A549 (cell line): ENCODE data around the gene WASHC3. TPM values are rescaled to one million over a fixed set of nuclear protein-coding genes. Genes with fewer than 3 reads are reported as not detected.

Experiments used
- ATAC-seq, 2 experiments: fragments of 200-7000 bp in 1 of 2; fragments of >200 bp in 1 of 2; cut with Nextera tagmentation in 1 of 2; cut with Tn5 transposase in 1 of 2; 3 replicates each; pipeline versions ENCODE4 v1.8.0 to v1.9.1; 2018 to 2020; ENCODE audit warnings: mild to moderate bottlenecking in 1 of 2, moderate library complexity in 1 of 2
- CTCF ChIA-PET: fragments of 300-600 bp; sonication (Branson Sonifier 250); formaldehyde crosslinking; extraction: SDS; loops from one replicate; lab custom pipeline; 2021; ENCODE audit warnings: antibody characterized with exemption, inconsistent platforms; lab: Yijun Ruan, JAX
- POLR2A ChIA-PET: fragments of 350-600 bp; formaldehyde crosslinking; extraction: SDS; loops from one replicate; lab custom pipeline; 2021; ENCODE audit warnings: antibody characterized with exemption, inconsistent platforms; lab: Yijun Ruan, JAX
- DNase-seq, 2 experiments: peaks; one replicate each; pipeline versions ENCODE4 v3.0.0 to v3.0.0-alpha.2; 2011 to 2016; ENCODE audit warnings: low read depth in 1 of 2, low spot score in 1 of 2
- FAIRE-seq: peaks from 2 replicates; lab custom pipeline; 2011; peaks lifted over from hg19 to GRCh38; lab: Jason Lieb, UNC
- H3K27ac ChIP-seq, 2 experiments: fragments of >200 bp; sonication (Bioruptor Twin); formaldehyde crosslinking; 3 replicates each; pipeline ENCODE4 v1.5.1; 2016 to 2017
- H3K4me1 ChIP-seq: fragments of >200 bp; sonication (Bioruptor Twin); formaldehyde crosslinking; 3 replicates; pipeline ENCODE4 v1.6.1; 2016
- H3K4me2 ChIP-seq: fragments of >200 bp; sonication (Bioruptor Twin); formaldehyde crosslinking; 3 replicates; pipeline ENCODE4 v1.6.1; 2016
- H3K4me3 ChIP-seq: fragments of >200 bp; sonication (Bioruptor Twin); formaldehyde crosslinking; 3 replicates; pipeline ENCODE4 v1.5.1; 2016
- H3K9me3 ChIP-seq: fragments of >200 bp; sonication (Bioruptor Twin); formaldehyde crosslinking; 3 replicates; pipeline ENCODE4 v1.6.1; 2016
- CBX2 ChIP-seq: fragments of 200-600 bp; sonication (generic); IDR thresholded peaks from 2 replicates; pipeline ENCODE4 v1.6.1; 2016; ENCODE audit warnings: low read depth, mild to moderate bottlenecking, borderline replicate concordance
- CHD2 ChIP-seq: fragments of 150-350 bp; IDR thresholded peaks from 2 replicates; pipeline ENCODE4 v1.6.1; 2014; ENCODE audit warnings: low read length; ENCODE audit not compliant: partially characterized antibody
- CHD4 ChIP-seq: fragments of 200-600 bp; sonication (generic); IDR thresholded peaks from 2 replicates; pipeline ENCODE4 v1.6.1; 2016; ENCODE audit warnings: antibody characterized with exemption, mild to moderate bottlenecking, borderline replicate concordance
- EHF ChIP-seq: fragments of 250-450 bp; sonication (Bioruptor Pico); IDR thresholded peaks from 2 replicates; pipeline ENCODE4 v1.5.0; 2020; ENCODE audit warnings: mild to moderate bottlenecking
- EHMT2 ChIP-seq: fragments of 200-600 bp; sonication (generic); IDR thresholded peaks from 2 replicates; pipeline ENCODE4 v1.6.1; 2016; ENCODE audit warnings: antibody characterized with exemption, low read depth, mild to moderate bottlenecking, moderate library complexity
- EP300 ChIP-seq, 2 experiments: fragments of >200 bp; sonication (Bioruptor Twin); formaldehyde crosslinking; IDR thresholded peaks; 2 replicates in 1 of 2; 3 replicates in 1 of 2; pipeline ENCODE4 v1.6.1; 2016 to 2017
- ESRRA ChIP-seq: fragments of 150-350 bp; IDR thresholded peaks from 2 replicates; pipeline ENCODE4 v1.6.1; 2014; ENCODE audit warnings: mild to moderate bottlenecking, low read length, borderline replicate concordance
- FOSB ChIP-seq: fragments of 250-450 bp; sonication (Bioruptor Pico); IDR thresholded peaks from 2 replicates; pipeline ENCODE4 v1.5.0; 2020; ENCODE audit warnings: mild to moderate bottlenecking, moderate library complexity
- JUNB ChIP-seq: fragments of >200 bp; sonication (Bioruptor Twin); formaldehyde crosslinking; IDR thresholded peaks from 2 replicates; pipeline ENCODE4 v1.6.1; 2016
- MAFK ChIP-seq: fragments of 450-650 bp; IDR thresholded peaks from 2 replicates; pipeline ENCODE4 v1.6.1; 2014; ENCODE audit not compliant: partially characterized antibody
- NPAS2 ChIP-seq: fragments of 250-450 bp; sonication (Bioruptor Pico); IDR thresholded peaks from 2 replicates; pipeline ENCODE4 v1.8.0; 2022; ENCODE audit warnings: mild to moderate bottlenecking, moderate library complexity, borderline replicate concordance
- PHF8 ChIP-seq: fragments of 200-600 bp; sonication (generic); IDR thresholded peaks from 2 replicates; pipeline ENCODE4 v1.6.1; 2016; ENCODE audit warnings: low read depth, mild to moderate bottlenecking, antibody characterized with exemption, moderate library complexity, borderline replicate concordance
- RAD21 ChIP-seq, 2 experiments: fragments of >200 bp in 1 of 2; sonication (Bioruptor Twin) in 1 of 2; formaldehyde crosslinking in 1 of 2; IDR thresholded peaks in 1 of 2; conservative IDR thresholded peaks in 1 of 2; 2 replicates in 1 of 2; 3 replicates in 1 of 2; pipeline ENCODE4 v1.6.1; 2012 to 2018; ENCODE audit warnings: inconsistent platforms in 1 of 2
- RARB ChIP-seq: fragments of 250-450 bp; sonication (Bioruptor Pico); IDR thresholded peaks from 2 replicates; pipeline ENCODE4 v1.8.0; 2021; ENCODE audit warnings: mild to moderate bottlenecking, moderate library complexity
- RCOR1 ChIP-seq: fragments of 150-350 bp; IDR thresholded peaks from 2 replicates; pipeline ENCODE4 v1.6.1; 2014; ENCODE audit warnings: antibody characterized with exemption, low read length, low read depth
- ZFP36 ChIP-seq: fragments of 450-650 bp; IDR thresholded peaks from 2 replicates; pipeline ENCODE4 v1.6.1; 2014; ENCODE audit warnings: borderline replicate concordance; ENCODE audit not compliant: partially characterized antibody
- ZNF302 ChIP-seq: fragments of 250-450 bp; sonication (Bioruptor Pico); IDR thresholded peaks from 2 replicates; pipeline ENCODE4 v1.9.0; 2021; ENCODE audit warnings: inconsistent platforms, mild to moderate bottlenecking, moderate library complexity
- ZSCAN20 ChIP-seq: fragments of 250-450 bp; sonication (Bioruptor Pico); IDR thresholded peaks from 2 replicates; pipeline ENCODE4 v1.8.0; 2022; ENCODE audit warnings: mild to moderate bottlenecking, moderate library complexity
- WGBS: methylation state at CpG from one replicate; pipeline ENCODE4 v1.1.6; 2017; ENCODE audit errors: missing lambda C conversion rate; 5-methylcytosine and 5-hydroxymethylcytosine counted together
- polyA plus RNA-seq, 4 experiments: library from polyadenylated mRNA; depleted of rRNA in 3 of 4; stranded (reverse); fragments of >200 nt; fragmentation: RNase III in 1 of 4; extraction: RNeasy Plus Mini Kit Qiagen cat#74134 plus additional on column Dnase treatment in 1 of 4; gene quantifications; 2 replicates in 3 of 4; 3 replicates in 1 of 4; pipeline ENCODE4 v1.2.3, GENCODE V29; 2011 to 2017
- TF ChIP-seq, protein P1 (sequence below): fragments of 200-600 bp; sonication (generic); IDR thresholded peaks from 2 replicates; pipeline ENCODE4 v1.6.1; 2016; ENCODE audit warnings: antibody characterized with exemption, mild to moderate bottlenecking, moderate library complexity

Gene WASHC3
- polyA plus RNA-seq, 2 of the 4 experiments (the other 2 are of a cell fraction) = 39.1 to 54.9 TPM

DNA sequence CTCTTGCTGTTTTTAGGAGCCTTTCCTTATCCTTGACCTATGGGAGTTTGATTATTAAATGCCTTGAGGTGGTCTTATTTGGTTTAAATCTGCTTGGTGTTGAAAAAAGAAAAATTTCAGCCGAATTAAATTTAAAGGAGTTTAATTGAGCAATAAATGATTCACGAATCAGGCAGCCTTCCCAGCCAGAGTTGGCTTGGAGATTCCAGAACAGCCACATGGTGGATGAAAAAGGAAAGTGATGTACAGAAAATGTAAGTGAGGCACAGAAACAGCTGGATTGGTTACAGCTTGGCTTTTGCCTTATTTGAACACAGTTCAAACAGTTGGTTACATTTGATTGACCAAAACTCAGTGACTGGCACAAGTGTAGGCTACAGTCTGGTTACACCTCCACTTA, 69.7 kb downstream of the WASHC3 start:
- H3K4me1 ChIP-seq = no peaks in the 10 kb centered on the region
- no peak for FAIRE-seq
- ChIA-PET CTCF (interaction anchor here (0.8 kb wide), 1 partner anchor 13 kb away, joined by 3 read pairs; no protein-coding TSS in a partner anchor), POLR2A (no interaction called here)
- no peak for DNase-seq
- no peak overlapping the region for H3K4me3 ChIP-seq
- H3K4me2 ChIP-seq = no peak overlapping the region
- TF ChIP-seq EHMT2 = no peak
- no peak for TF ChIP-seq EP300 (IDR thresholded peaks at IDR 0.05)
- TF ChIP-seq, all 56 proteins: peak for 0
- no peaks in the 10 kb centered on the region for H3K9me3 ChIP-seq
- H3K27ac ChIP-seq = no peak overlapping the region
- ATAC-seq = no peak
- WGBS = 5% methylated on average over 2 of the region's 2 CpGs

DNA sequence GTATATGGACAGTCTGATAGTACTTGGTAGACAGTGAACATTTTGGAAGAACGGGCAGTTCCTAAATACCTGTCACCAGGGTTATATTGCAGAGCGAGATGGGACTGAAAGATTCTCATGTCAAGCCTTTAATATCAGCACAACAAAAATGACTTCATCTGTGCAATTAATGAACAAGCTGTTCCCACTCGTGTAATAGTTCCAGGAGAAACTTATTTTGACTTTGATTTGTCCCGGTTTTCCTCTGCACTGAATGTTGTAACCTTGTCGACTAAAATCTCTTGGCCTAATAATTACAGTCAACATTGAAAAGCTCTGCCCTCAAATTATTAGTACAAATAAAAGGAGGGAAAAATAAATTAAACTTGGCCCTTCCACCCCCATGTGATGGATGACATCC, 79.5 kb downstream of the WASHC3 start:
- H3K4me3 ChIP-seq = no peak overlapping the region
- no peak for FAIRE-seq
- 56% methylated on average over 5 of the region's 5 CpGs for WGBS
- H3K27ac ChIP-seq = no peak overlapping the region
- ChIA-PET POLR2A (no interaction called here), CTCF (no interaction called here)
- no peaks in the 10 kb centered on the region for H3K4me1 ChIP-seq
- no peaks in the 10 kb centered on the region for H3K9me3 ChIP-seq
- no peak for DNase-seq
- TF ChIP-seq ESRRA (no peak), CHD4 (no peak), EHMT2 (no peak), CBX2 (no peak), NPAS2 (CRISPR knock-in tag) (no peak), EHF (no peak), ZSCAN20 (CRISPR knock-in tag) (no peak), JUNB (no peak), ZFP36 (no peak), RARB (CRISPR knock-in tag) (no peak), PHF8 (no peak)
- no peak overlapping the region for H3K4me2 ChIP-seq
- ATAC-seq = no peak

DNA sequence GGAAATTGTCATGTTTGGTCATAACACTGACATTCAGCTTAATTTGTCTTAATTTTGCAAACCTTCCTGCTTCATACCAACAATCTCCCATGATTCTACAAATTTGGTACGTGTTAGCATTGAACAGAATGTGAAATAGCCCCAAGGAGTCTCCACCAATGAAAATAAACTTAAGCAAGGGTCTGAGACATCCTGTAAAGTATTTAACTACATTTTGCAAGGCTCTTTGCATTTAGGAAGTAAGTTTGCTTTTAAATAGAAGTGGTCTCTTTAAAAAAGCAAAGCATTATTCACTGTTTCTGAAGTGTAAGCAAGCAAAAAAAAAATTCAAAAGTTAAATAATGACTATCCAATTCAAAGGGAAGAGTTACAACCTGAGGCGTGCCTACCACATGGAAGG, 79.9 kb downstream of the WASHC3 start:
- Histone ChIP-seq H3K4me3 (no peak overlapping the region), H3K4me1 (no peaks in the 10 kb centered on the region), H3K4me2 (no peak overlapping the region), H3K9me3 (no peaks in the 10 kb centered on the region), H3K27ac (no peak overlapping the region)
- no peak for FAIRE-seq
- no peak for TF ChIP-seq EP300 (IDR thresholded peaks at IDR 0.05)
- no peak for TF ChIP-seq RAD21 (conservative IDR thresholded peaks at IDR 0.05 in 1 of 2, IDR thresholded peaks at IDR 0.05 in 1 of 2)
- TF ChIP-seq, protein P1, sequence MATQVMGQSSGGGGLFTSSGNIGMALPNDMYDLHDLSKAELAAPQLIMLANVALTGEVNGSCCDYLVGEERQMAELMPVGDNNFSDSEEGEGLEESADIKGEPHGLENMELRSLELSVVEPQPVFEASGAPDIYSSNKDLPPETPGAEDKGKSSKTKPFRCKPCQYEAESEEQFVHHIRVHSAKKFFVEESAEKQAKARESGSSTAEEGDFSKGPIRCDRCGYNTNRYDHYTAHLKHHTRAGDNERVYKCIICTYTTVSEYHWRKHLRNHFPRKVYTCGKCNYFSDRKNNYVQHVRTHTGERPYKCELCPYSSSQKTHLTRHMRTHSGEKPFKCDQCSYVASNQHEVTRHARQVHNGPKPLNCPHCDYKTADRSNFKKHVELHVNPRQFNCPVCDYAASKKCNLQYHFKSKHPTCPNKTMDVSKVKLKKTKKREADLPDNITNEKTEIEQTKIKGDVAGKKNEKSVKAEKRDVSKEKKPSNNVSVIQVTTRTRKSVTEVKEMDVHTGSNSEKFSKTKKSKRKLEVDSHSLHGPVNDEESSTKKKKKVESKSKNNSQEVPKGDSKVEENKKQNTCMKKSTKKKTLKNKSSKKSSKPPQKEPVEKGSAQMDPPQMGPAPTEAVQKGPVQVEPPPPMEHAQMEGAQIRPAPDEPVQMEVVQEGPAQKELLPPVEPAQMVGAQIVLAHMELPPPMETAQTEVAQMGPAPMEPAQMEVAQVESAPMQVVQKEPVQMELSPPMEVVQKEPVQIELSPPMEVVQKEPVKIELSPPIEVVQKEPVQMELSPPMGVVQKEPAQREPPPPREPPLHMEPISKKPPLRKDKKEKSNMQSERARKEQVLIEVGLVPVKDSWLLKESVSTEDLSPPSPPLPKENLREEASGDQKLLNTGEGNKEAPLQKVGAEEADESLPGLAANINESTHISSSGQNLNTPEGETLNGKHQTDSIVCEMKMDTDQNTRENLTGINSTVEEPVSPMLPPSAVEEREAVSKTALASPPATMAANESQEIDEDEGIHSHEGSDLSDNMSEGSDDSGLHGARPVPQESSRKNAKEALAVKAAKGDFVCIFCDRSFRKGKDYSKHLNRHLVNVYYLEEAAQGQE = no peak
- no peak for TF ChIP-seq EHF
- TF ChIP-seq RCOR1 = no peak
- no peak for TF ChIP-seq CHD2
- TF ChIP-seq MAFK = no peak
- no peak for TF ChIP-seq ZNF302 (CRISPR knock-in tag)
- no peak for TF ChIP-seq FOSB
- no peak for ATAC-seq
- DNase-seq = no peak
- WGBS = 34% methylated on average over 2 of the region's 2 CpGs
- ChIA-PET CTCF (no interaction called here), POLR2A (no interaction called here)
